Keratinocyte (primary cell): ENCODE measurements around the gene SLC22A3. TPM values are rescaled to one million over a fixed set of nuclear protein-coding genes. Genes with fewer than 3 reads are reported as not detected.

Experiments used
- DNase-seq: peaks from one replicate; pipeline ENCODE4 v3.0.0-alpha.2; 2011; ENCODE audit warnings: low read depth, missing footprints, low spot score
- FAIRE-seq: peaks from 2 replicates; lab custom pipeline; 2011; peaks lifted over from hg19 to GRCh38; lab: Jason Lieb, UNC
- H2AFZ ChIP-seq: 2 replicates; pipeline ENCODE4 v1.6.0; 2012; ENCODE audit warnings: low read length, control low read depth, inconsistent platforms; ENCODE audit not compliant: control insufficient read depth
- H3K27ac ChIP-seq: 2 replicates; pipeline ENCODE4 v1.5.1; 2011; ENCODE audit warnings: low read length; ENCODE audit not compliant: control insufficient read depth, insufficient read depth
- H3K27me3 ChIP-seq: 3 replicates; pipeline ENCODE4 v1.6.0; 2011; ENCODE audit warnings: low read length; ENCODE audit not compliant: control insufficient read depth, insufficient read depth; ENCODE audit errors: extremely low read depth
- H3K36me3 ChIP-seq, 2 experiments: 2 replicates in 1 of 2; 3 replicates in 1 of 2; pipeline ENCODE4 v1.5.1; 2011; ENCODE audit warnings: low read length in 2 of 2, mild to moderate bottlenecking in 1 of 2; ENCODE audit not compliant: control insufficient read depth in 2 of 2, insufficient read depth in 2 of 2; ENCODE audit errors: extremely low read depth in 1 of 2
- H3K4me1 ChIP-seq: 3 replicates; pipeline ENCODE4 v1.5.1; 2011; ENCODE audit warnings: low read length; ENCODE audit not compliant: control insufficient read depth, insufficient read depth; ENCODE audit errors: extremely low read depth
- H3K4me2 ChIP-seq: 3 replicates; pipeline ENCODE4 v1.6.0; 2011; ENCODE audit warnings: low read depth, low read length; ENCODE audit not compliant: control insufficient read depth, insufficient read depth; ENCODE audit errors: extremely low read depth
- H3K4me3 ChIP-seq, 3 experiments: fragments of 200-600 bp in 1 of 3; sonication (generic) in 1 of 3; 2 replicates in 2 of 3; 3 replicates in 1 of 3; pipeline ENCODE4 v1.5.1; 2011 to 2016; ENCODE audit warnings: low read length in 3 of 3, mild to moderate bottlenecking in 3 of 3, control low read depth in 2 of 3, inconsistent platforms in 1 of 3, low read depth in 1 of 3, mixed read lengths in 1 of 3, mixed run types in 1 of 3, moderate library complexity in 1 of 3; ENCODE audit not compliant: control insufficient read depth in 2 of 3, insufficient read depth in 2 of 3; ENCODE audit errors: extremely low read depth in 1 of 3
- H3K79me2 ChIP-seq: 2 replicates; pipeline ENCODE4 v1.6.0; 2012; ENCODE audit warnings: low read length; ENCODE audit not compliant: control insufficient read depth, insufficient read depth
- H3K9ac ChIP-seq: 3 replicates; pipeline ENCODE4 v1.6.0; 2011; ENCODE audit warnings: low read length; ENCODE audit not compliant: control insufficient read depth, insufficient read depth; ENCODE audit errors: extremely low read depth
- H3K9me1 ChIP-seq: 3 replicates; pipeline ENCODE4 v1.6.0; 2011; ENCODE audit warnings: low read length; ENCODE audit not compliant: control insufficient read depth, insufficient read depth; ENCODE audit errors: extremely low read depth
- H3K9me3 ChIP-seq: 2 replicates; pipeline ENCODE4 v1.5.1; 2012; ENCODE audit warnings: low read depth, low read length; ENCODE audit not compliant: control insufficient read depth
- H4K20me1 ChIP-seq: 3 replicates; pipeline ENCODE4 v1.6.0; 2011; ENCODE audit warnings: low read length; ENCODE audit not compliant: control insufficient read depth, insufficient read depth; ENCODE audit errors: extremely low read depth
- CTCF ChIP-seq, 3 experiments: IDR thresholded peaks in 1 of 3; conservative IDR thresholded peaks in 1 of 3; optimal IDR thresholded peaks in 1 of 3; 2 replicates in 2 of 3; 3 replicates in 1 of 3; pipeline versions ENCODE3 to v1.5.1; 2011; ENCODE audit warnings: low read length in 3 of 3, mild to moderate bottlenecking in 3 of 3, moderate library complexity in 2 of 3, control low read depth in 1 of 3, inconsistent platforms in 1 of 3; ENCODE audit not compliant: insufficient read depth in 2 of 3; ENCODE audit errors: extremely low read depth in 1 of 3
- EZH2 ChIP-seq: IDR thresholded peaks from one replicate; pipeline ENCODE4 v1.6.1; 2012; ENCODE audit warnings: inconsistent platforms, mild to moderate bottlenecking, low read length, moderate library complexity
- dilution Hi-C: fragments of 300-500 bp; cut with MboI; formaldehyde crosslinking; loops from one replicate; pipeline ENCODE4 v1.7.0; 2020; ENCODE audit warnings: low sequenced_read_pairs; ENCODE audit not compliant: extremely low pct_ligation_motif_present
- polyA plus RNA-seq, 5 experiments: library from polyadenylated mRNA; depleted of rRNA in 3 of 5; stranded (reverse) in 3 of 5; stranded (forward) in 1 of 5; unstranded in 1 of 5; fragments of >200 nt; gene quantifications; 1 replicate in 1 of 5; 2 replicates in 3 of 5; 3 replicates in 1 of 5; pipeline versions ENCODE4 v1.2.1 to v1.2.3, GENCODE V29; 2011 to 2012; ENCODE audit warnings: missing spikeins in 2 of 5, low read depth in 1 of 5, low replicate concordance in 1 of 5

The SLC22A3 gene
- polyA plus RNA-seq, 1 donor (not counting 4 experiments of a cell fraction or from before 2014, with no cell fraction given), result 1.8 TPM

DNA sequence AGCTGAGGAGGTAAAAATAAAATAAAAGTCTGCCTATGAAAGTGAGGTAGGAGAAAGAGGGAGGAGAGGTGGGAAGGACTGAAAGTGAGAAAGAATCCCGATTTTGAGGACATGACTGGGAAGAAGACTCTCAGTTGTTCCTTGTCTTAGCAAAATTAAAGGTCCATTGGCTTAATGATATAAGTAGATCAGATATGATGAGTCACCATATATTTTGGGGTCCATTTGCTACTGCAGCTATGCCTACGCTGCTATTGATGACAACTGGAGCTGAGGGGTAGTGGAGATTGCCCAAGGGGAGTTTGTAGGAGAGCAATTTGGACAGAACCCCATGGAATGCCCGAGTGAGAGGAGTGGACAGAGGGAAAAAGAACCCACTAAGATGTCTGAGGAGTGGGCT, 15.1 kb upstream of the SLC22A3 start:
- dilution Hi-C loops, result no loop called here
- no peak overlapping the region for H3K4me2 ChIP-seq
- no peak for FAIRE-seq

DNA sequence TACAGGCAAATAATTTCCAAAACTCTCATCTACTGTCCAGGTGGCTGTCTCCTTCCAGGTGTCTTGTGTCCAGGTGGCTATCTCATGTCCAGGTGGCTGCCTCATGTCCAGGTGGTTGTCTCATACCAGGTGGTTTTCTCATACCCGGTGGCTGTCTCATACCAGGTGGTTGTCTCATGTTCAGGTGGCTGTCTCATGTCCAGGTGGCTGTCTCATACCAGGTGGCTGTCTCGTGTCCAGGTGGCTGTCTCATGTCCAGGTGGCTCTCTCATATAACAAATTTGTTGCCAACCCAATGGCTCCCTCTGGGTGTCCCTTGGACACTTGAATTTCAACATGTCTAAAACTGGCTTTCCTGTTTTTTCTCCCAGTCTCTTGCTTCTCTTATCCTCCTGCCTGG, 14.3 kb upstream of the SLC22A3 start:
- Histone ChIP-seq H3K36me3 (no peaks in the 10 kb centered on the region), H3K27me3 (no peaks in the 10 kb centered on the region), H4K20me1 (no peaks in the 10 kb centered on the region), H3K27ac (no peak overlapping the region), H3K4me1 (peaks cover 13% of the 10 kb centered on the region), H3K9me3 (no peaks in the 10 kb centered on the region), H2AFZ (no peak overlapping the region), H3K4me3 (no peak overlapping the region), H3K9me1 (no peaks in the 10 kb centered on the region), H3K4me2 (no peak overlapping the region), H3K79me2 (no peaks in the 10 kb centered on the region), H3K9ac (no peak overlapping the region)
- dilution Hi-C loops, result no loop called here
- no peak for FAIRE-seq
- DNase-seq, result no peak
- TF ChIP-seq CTCF (optimal IDR thresholded peaks at IDR 0.05 in 1 of 3, IDR thresholded peaks at IDR 0.05 in 1 of 3, conservative IDR thresholded peaks at IDR 0.05 in 1 of 3; ENCODE audit: extremely low read depth in 1 of 3, insufficient read depth in 2 of 3, low read length in 3 of 3) (no peak), EZH2 (no peak)

More for the DNA sequence above, 15.1 kb upstream of the SLC22A3 start:
- Histone ChIP-seq H3K9me1 (no peaks in the 10 kb centered on the region), H3K36me3 (no peaks in the 10 kb centered on the region), H2AFZ (no peak overlapping the region), H3K4me3 (no peak overlapping the region), H3K27me3 (no peaks in the 10 kb centered on the region), H4K20me1 (no peaks in the 10 kb centered on the region), H3K9ac (no peak overlapping the region), H3K27ac (no peak overlapping the region), H3K4me1 (peaks cover 16% of the 10 kb centered on the region), H3K79me2 (no peaks in the 10 kb centered on the region), H3K9me3 (no peaks in the 10 kb centered on the region)
- TF ChIP-seq EZH2, result no peak
- no peak for TF ChIP-seq CTCF (optimal IDR thresholded peaks at IDR 0.05 in 1 of 3, IDR thresholded peaks at IDR 0.05 in 1 of 3, conservative IDR thresholded peaks at IDR 0.05 in 1 of 3; ENCODE audit: extremely low read depth in 1 of 3, insufficient read depth in 2 of 3, low read length in 3 of 3)
- no peak for DNase-seq
